NCI-H446 treated with DMSO at 0.1 percent for 48 hours (cell line): ENCODE measurements around the gene NCOA5.

ENCODE experiments used
- DNase-seq: peaks from one replicate; lab custom pipeline; 2025; lab: John Stamatoyannopoulos, UW

NCOA5 gene

DNA sequence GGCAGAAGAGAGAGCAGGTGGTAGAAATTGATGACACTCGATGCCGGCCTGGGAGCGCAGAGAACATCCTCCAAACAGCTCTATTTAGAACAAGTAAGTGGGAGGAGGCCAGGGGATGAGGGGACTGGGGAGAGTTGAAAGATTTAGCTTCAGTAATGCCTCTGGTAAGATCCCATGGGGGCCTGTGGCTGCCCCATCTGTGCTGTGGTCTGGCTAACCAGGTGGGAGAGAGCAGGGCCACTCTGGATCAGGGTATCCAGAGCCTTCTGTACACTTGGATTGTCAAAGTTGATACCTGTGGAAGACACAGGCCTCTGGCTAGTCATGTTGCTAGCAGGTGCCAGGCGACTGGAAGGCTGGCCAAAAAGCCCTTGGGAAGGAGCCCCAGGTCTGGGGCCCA, 27.6 kb downstream of the NCOA5 start:
- DNase-seq: no peak

GRCh38 chr20:46060975-46061374, 28.8 kb downstream of the NCOA5 start:
- DNase-seq: no peak

- no peak for DNase-seq
These were observed 29.4 kb downstream of the NCOA5 start for GRCh38 chr20:46060301-46060881.

GRCh38 chr20:46058599-46059281, 31.0 kb downstream of the NCOA5 start:
- no peak for DNase-seq

GRCh38 chr20:46057856-46058598, 31.7 kb downstream of the NCOA5 start:
- DNase-seq: no peak

GRCh38 chr20:46056970-46057855, 32.5 kb downstream of the NCOA5 start:
- no peak for DNase-seq

DNA sequence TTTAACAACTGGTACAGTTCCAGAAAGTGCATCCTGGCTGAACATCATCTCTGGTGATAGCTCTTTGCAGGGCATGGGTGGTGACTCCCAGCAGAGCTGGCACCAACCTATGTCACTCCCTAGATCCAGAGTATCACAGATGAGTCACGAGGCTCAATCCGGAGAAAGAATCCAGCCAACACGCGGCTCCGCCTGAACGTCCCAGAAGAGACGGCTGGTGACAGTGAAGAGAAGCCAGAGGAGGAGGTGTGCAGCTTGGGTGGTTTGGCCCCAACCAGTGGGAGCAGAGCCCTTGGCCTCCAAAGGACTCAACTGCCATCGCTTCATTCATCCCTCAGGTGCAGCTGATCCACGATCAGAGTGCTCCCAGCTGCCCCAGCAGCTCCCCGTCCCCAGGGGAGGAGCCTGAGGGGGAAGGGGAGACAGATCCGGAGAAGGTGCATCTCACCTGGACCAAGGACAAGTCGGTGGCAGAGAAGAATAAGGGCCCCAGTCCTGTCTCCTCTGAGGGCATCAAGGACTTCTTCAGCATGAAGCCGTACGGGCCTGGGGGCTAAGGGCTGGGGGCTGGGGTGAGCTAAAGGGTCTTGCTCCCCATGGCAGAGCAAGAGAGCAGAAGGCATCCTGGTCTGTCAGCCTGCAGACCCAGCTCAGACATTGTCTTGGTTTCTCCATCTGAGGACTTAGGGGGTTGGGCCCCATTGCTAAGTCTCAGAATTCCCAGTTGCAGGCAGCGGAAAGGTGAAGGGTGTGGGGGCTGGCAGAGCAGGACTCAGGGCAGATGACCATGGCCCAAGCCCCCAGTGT, 33.5 kb downstream of the NCOA5 start:
- no peak for DNase-seq

DNA sequence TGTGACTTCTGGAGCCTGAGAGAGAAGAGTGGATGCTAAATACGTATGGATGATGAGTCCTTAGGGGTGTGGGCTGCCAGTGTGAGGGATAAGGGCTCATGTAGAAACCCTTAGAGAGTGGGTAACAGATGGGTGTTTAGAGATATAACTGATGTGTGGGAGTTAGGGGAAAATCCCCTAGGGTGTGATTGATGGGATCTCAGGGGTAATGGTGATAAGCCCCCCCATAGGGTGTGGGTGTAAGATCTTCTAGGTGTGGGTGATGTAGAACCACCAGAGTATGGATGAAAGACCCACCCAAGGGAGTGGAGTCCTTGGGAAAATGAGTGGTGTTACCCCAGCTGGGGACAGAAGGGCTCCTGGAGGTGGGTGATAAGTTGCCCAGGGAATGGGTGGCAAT, 34.5 kb downstream of the NCOA5 start:
- no peak for DNase-seq

DNA sequence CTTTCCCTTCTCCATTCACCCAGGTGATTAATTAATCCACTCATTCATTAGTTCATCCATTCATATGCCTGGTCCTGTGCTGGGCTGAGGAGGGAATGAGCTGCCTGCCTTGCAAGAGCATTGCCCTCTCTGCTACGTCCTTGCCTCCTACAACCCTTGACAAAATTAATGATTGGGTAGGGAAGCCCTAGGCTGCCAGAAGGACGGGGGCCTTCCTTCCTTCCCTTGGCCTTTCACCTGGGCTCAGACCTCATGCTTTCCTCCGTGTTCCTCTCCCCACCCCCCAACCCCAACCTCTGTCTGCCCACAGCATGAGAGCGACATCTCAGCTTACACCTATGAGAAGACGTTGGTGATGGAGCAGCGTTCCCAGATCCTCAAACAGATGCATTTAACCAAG, 35.2 kb downstream of the NCOA5 start:
- no peak for DNase-seq

GRCh38 chr20:46053416-46053815, 36.3 kb downstream of the NCOA5 start:
- DNase-seq: no peak

- DNase-seq: no peak
These were observed 38.0 kb downstream of the NCOA5 start for GRCh38 chr20:46051556-46052308.

- DNase-seq: no peak
These were observed 38.9 kb downstream of the NCOA5 start for GRCh38 chr20:46050885-46051284.

GRCh38 chr20:46050444-46050843, 39.3 kb downstream of the NCOA5 start:
- no peak for DNase-seq

- DNase-seq: no peak
These were observed 39.9 kb downstream of the NCOA5 start for GRCh38 chr20:46049815-46050214.

DNA sequence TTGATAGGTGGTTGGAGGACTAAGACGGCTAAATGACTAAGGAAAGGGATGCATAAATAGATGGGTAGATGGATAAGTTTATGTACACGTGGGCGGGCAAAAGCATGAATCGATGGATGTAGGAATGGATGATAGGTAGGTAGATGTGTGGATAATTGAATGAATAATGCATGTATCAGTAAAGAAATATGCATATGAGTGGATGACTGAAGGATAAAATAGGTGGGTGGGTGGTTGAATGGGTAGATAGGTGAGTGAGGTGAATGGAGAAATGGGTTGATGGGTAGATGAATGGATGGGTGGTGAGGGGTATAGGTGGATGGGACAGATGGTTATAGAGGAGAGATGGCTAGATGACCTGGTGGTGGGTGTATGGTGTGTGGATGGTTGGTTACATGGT, 40.6 kb downstream of the NCOA5 start:
- DNase-seq: no peak

DNA sequence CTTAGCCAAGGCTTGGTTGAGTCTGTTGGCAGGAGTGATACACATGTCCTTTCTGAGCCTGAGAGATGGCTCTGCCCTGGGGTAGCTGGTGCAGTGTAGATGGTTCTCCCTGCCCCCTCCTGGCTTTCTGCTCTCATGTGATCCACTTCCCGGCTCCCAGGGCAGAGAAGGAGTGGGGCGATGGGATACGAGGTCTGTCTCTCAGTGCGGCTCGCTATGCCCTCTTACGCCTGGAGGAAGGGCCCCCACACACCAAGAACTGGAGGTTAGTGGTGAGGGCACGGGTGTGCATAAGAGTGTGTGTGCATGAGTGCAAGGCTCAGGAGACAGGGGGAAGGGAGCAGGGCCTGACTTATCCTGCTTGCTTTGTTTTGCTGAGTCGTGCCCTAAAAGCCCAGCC, 41.9 kb downstream of the NCOA5 start:
- DNase-seq: no peak

- no peak for DNase-seq
These were observed 43.0 kb downstream of the NCOA5 start for GRCh38 chr20:46046588-46047310.

- no peak for DNase-seq
These were observed 44.9 kb downstream of the NCOA5 start for GRCh38 chr20:46044896-46045295.

- no peak for DNase-seq
These were observed 46.2 kb downstream of the NCOA5 start for GRCh38 chr20:46043556-46043955.

DNA sequence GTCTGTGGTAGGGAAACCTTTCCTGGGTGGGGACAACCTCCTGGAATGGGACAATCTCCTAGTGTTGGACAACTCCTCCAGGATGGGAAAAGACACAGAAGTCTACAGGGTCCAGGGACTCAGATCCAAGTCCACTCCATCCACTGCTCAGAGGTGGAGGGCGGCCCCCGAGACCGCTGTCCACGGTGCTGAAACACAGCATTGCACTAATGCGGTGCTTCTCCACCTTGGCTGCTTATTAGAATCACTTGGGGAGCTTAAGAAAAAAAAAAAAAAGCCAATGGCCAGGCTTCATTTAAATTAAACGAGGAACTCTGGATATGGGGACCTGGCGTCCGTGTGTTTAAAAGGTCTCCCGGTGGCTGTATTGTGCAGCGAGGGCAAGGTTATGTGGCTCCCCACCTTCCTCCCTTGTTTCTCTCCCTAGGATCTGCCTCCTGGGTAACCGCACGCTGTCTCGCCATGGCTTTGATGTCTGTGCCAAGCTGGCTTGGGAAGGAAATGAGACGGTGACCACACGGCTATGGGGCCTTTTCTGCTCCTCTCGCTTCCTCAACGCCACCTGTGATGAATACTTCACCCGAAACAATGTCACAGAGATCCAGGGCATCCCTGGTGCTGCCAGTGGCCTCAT, 48.7 kb downstream of the NCOA5 start:
- DNase-seq: no peak
